IMR-90 (cell line): ENCODE measurements around the gene SLC25A34. TPM values are rescaled to one million over a fixed set of nuclear protein-coding genes. Genes with fewer than 3 reads are reported as not detected.

Experiments used
- ATAC-seq: fragments of 200-7000 bp; cut with Tn5 transposase; 2 replicates; pipeline ENCODE4 v1.9.1; 2020; ENCODE audit warnings: low read depth, mild to moderate bottlenecking, moderate library complexity
- BruUV-seq: library from RNA; stranded (reverse); fragments of 400-500 nt; replicated peaks from 2 replicates; lab custom pipeline; 2021; lab: Mats Ljungman, UMichigan
- CTCF ChIA-PET: fragments of 300-600 bp; formaldehyde crosslinking; extraction: SDS; loops from one replicate; lab custom pipeline; 2021; ENCODE audit warnings: antibody characterized with exemption; lab: Yijun Ruan, JAX
- POLR2A ChIA-PET: fragments of 300-600 bp; sonication (Branson Sonifier 250); formaldehyde crosslinking; loops from one replicate; lab custom pipeline; 2022; ENCODE audit warnings: antibody characterized with exemption; ENCODE audit not compliant: unreplicated experiment; lab: Charles Lee
- DNase-seq: peaks from one replicate; pipeline ENCODE4 v3.0.0; 2013
- H2AFZ ChIP-seq: replicated peaks from 2 replicates; pipeline ENCODE3; 2013; ENCODE audit warnings: low read length, mild to moderate bottlenecking; ENCODE audit not compliant: poor library complexity
- H2AK5ac ChIP-seq: 2 replicates; pipeline ENCODE4 v1.6.1; 2013; ENCODE audit warnings: low read depth, low read length, inconsistent platforms
- H2AK9ac ChIP-seq: replicated peaks from 2 replicates; pipeline ENCODE3; 2013; ENCODE audit warnings: mild to moderate bottlenecking, low read depth, low read length, moderate library complexity; ENCODE audit not compliant: poor library complexity
- H2BK120ac ChIP-seq: 2 replicates; pipeline ENCODE4 v1.6.1; 2013; ENCODE audit warnings: low read depth, low read length, inconsistent platforms
- H2BK15ac ChIP-seq: 3 replicates; pipeline ENCODE4 v1.6.1; 2013; ENCODE audit warnings: low read depth, low read length, inconsistent platforms
- H2BK20ac ChIP-seq: 2 replicates; pipeline ENCODE4 v1.6.1; 2013; ENCODE audit warnings: low read depth, mild to moderate bottlenecking, inconsistent platforms, low read length, moderate library complexity
- H2BK5ac ChIP-seq: 2 replicates; pipeline ENCODE4 v1.6.1; 2013; ENCODE audit warnings: mild to moderate bottlenecking, low read depth, low read length, inconsistent platforms; ENCODE audit not compliant: poor library complexity, severe bottlenecking
- H3K14ac ChIP-seq: replicated peaks from 2 replicates; pipeline ENCODE4 v1.6.1; 2013; ENCODE audit warnings: low read depth, low read length, inconsistent platforms
- H3K18ac ChIP-seq: 2 replicates; pipeline ENCODE4 v1.6.1; 2013; ENCODE audit warnings: low read depth, low read length, control low read depth
- H3K23ac ChIP-seq: 2 replicates; pipeline ENCODE4 v1.6.1; 2013; ENCODE audit warnings: low read depth, low read length, inconsistent platforms
- H3K27ac ChIP-seq: 2 replicates; pipeline ENCODE4 v1.5.1; 2013; ENCODE audit warnings: mild to moderate bottlenecking, control low read depth, low read length; ENCODE audit not compliant: insufficient read depth
- H3K27me3 ChIP-seq: 2 replicates; pipeline ENCODE4 v1.6.1; 2013; ENCODE audit warnings: low read length; ENCODE audit not compliant: control insufficient read depth, insufficient read depth
- H3K36me3 ChIP-seq: 2 replicates; pipeline ENCODE4 v1.6.1; 2013; ENCODE audit warnings: low read length, mixed read lengths; ENCODE audit not compliant: control insufficient read depth, insufficient read depth
- H3K4ac ChIP-seq: 2 replicates; pipeline ENCODE4 v1.6.1; 2013; ENCODE audit warnings: low read depth, low read length, inconsistent platforms
- H3K4me1 ChIP-seq: 2 replicates; pipeline ENCODE4 v1.6.1; 2013; ENCODE audit warnings: low read length, mixed read lengths; ENCODE audit not compliant: control insufficient read depth, insufficient read depth
- H3K4me2 ChIP-seq: 2 replicates; pipeline ENCODE4 v1.6.1; 2013; ENCODE audit warnings: low read depth, mild to moderate bottlenecking, control low read depth, low read length, moderate library complexity
- H3K4me3 ChIP-seq: 2 replicates; pipeline ENCODE4 v1.5.1; 2013; ENCODE audit warnings: low read depth, mild to moderate bottlenecking, control low read depth, low read length, moderate library complexity; ENCODE audit not compliant: insufficient read depth
- H3K56ac ChIP-seq: 2 replicates; pipeline ENCODE4 v1.6.1; 2013; ENCODE audit warnings: low read length, inconsistent platforms; ENCODE audit not compliant: insufficient read depth; ENCODE audit errors: extremely low read depth
- H3K79me1 ChIP-seq, 2 experiments: 2 replicates each; pipeline ENCODE4 v1.6.1; 2013; ENCODE audit warnings: low read length in 2 of 2, inconsistent platforms in 1 of 2, low read depth in 1 of 2
- H3K9ac ChIP-seq: 2 replicates; pipeline ENCODE4 v1.6.1; 2013; ENCODE audit warnings: low read depth, low read length, control low read depth
- H3K9me1 ChIP-seq: 2 replicates; pipeline ENCODE4 v1.6.1; 2013; ENCODE audit warnings: low read length, inconsistent platforms; ENCODE audit not compliant: insufficient read depth
- H3K9me3 ChIP-seq: 2 replicates; pipeline ENCODE4 v1.6.1; 2013; ENCODE audit warnings: low read length; ENCODE audit not compliant: control insufficient read depth, insufficient read depth
- H4K20me1 ChIP-seq: 2 replicates; pipeline ENCODE4 v1.6.1; 2013; ENCODE audit warnings: low read length, inconsistent platforms; ENCODE audit not compliant: insufficient read depth
- H4K5ac ChIP-seq: 2 replicates; pipeline ENCODE4 v1.6.1; 2013; ENCODE audit warnings: mild to moderate bottlenecking, low read depth, low read length, control low read depth
- H4K8ac ChIP-seq, 2 experiments: 2 replicates each; pipeline ENCODE4 v1.6.1; 2013; ENCODE audit warnings: low read depth in 2 of 2, low read length in 2 of 2, control low read depth in 1 of 2, inconsistent platforms in 1 of 2
- H4K91ac ChIP-seq: 2 replicates; pipeline ENCODE4 v1.6.1; 2013; ENCODE audit warnings: low read depth, low read length, inconsistent platforms; ENCODE audit not compliant: insufficient read depth
- BHLHE40 ChIP-seq: fragments of 150-350 bp; IDR thresholded peaks from 2 replicates; pipeline ENCODE4 v1.6.1; 2016; ENCODE audit warnings: mild to moderate bottlenecking, low read depth, low read length
- CTCF ChIP-seq: conservative IDR thresholded peaks from 2 replicates; pipeline ENCODE4 v1.5.1; 2012; ENCODE audit warnings: mild to moderate bottlenecking, low read depth, low read length, improper control_type of control experiment
- MXI1 ChIP-seq: IDR thresholded peaks from 2 replicates; pipeline ENCODE4 v1.6.1; 2012; ENCODE audit warnings: low read depth, mild to moderate bottlenecking, low read length, moderate library complexity, borderline replicate concordance
- POLR2A ChIP-seq: IDR thresholded peaks from 2 replicates; pipeline ENCODE4 v1.6.1; 2012; ENCODE audit warnings: mild to moderate bottlenecking, low read depth, low read length
- RAD21 ChIP-seq: IDR thresholded peaks from 2 replicates; pipeline ENCODE4 v1.6.1; 2012; ENCODE audit warnings: low read length, improper control_type of control experiment
- RCOR1 ChIP-seq: IDR thresholded peaks from 2 replicates; pipeline ENCODE4 v1.6.1; 2012; ENCODE audit warnings: mild to moderate bottlenecking, low read length, improper control_type of control experiment; ENCODE audit not compliant: insufficient replicate concordance
- SMC3 ChIP-seq: fragments of 150-350 bp; IDR thresholded peaks from 2 replicates; pipeline ENCODE4 v1.6.1; 2016; ENCODE audit warnings: low read depth, mild to moderate bottlenecking, antibody characterized with exemption, low read length, moderate library complexity
- WGBS, 2 experiments: methylation state at CpG; one replicate each; pipeline versions ENCODE4 v1.1.5 to v1.1.7; 2013; ENCODE audit warnings: missing lambda C conversion rate in 2 of 2; ENCODE audit not compliant: insufficient read length in 1 of 2; ENCODE audit errors: extremely low coverage in 2 of 2; 5-methylcytosine and 5-hydroxymethylcytosine counted together
- dilution Hi-C: fragments of 300-500 bp; cut with HindIII; formaldehyde crosslinking; loops from one replicate; pipeline ENCODE4 v1.14.3; 2018; ENCODE audit warnings: low sequenced_read_pairs; ENCODE audit not compliant: unreplicated experiment
- in situ Hi-C: fragments of 300-500 bp; cut with MboI; formaldehyde crosslinking; loops from 3 replicates; pipeline ENCODE4 v1.14.3; 2019; ENCODE audit warnings: low sequenced_read_pairs, inconsistent platforms, mixed read lengths
- intact Hi-C: fragments of 100-400 bp; cut with micrococcal nuclease; formaldehyde crosslinking; loops from 2 replicates; pipeline ENCODE4 v1.10.0; 2022
- polyA plus RNA-seq, 3 experiments: library from polyadenylated mRNA; depleted of rRNA; stranded (reverse); fragments of >200 nt; gene quantifications; 2 replicates each; pipeline ENCODE4 v1.2.3, GENCODE V29; 2012; ENCODE audit warnings: low replicate concordance in 1 of 3
- total RNA-seq: library from RNA; depleted of rRNA; stranded (reverse); fragments of >200 nt; gene quantifications from 2 replicates; pipeline ENCODE4 v1.2.3, GENCODE V29; 2012
- TF ChIP-seq, protein P1 (sequence below): fragments of 150-350 bp; IDR thresholded peaks from 2 replicates; pipeline ENCODE4 v1.6.1; 2016; ENCODE audit warnings: low read depth, mild to moderate bottlenecking, low read length, moderate library complexity, borderline replicate concordance

The SLC25A34 gene
- total and polyA plus RNA-seq, 2 of the 4 experiments (the other 2 are of a cell fraction): under 0.01 to 0.72 TPM

DNA sequence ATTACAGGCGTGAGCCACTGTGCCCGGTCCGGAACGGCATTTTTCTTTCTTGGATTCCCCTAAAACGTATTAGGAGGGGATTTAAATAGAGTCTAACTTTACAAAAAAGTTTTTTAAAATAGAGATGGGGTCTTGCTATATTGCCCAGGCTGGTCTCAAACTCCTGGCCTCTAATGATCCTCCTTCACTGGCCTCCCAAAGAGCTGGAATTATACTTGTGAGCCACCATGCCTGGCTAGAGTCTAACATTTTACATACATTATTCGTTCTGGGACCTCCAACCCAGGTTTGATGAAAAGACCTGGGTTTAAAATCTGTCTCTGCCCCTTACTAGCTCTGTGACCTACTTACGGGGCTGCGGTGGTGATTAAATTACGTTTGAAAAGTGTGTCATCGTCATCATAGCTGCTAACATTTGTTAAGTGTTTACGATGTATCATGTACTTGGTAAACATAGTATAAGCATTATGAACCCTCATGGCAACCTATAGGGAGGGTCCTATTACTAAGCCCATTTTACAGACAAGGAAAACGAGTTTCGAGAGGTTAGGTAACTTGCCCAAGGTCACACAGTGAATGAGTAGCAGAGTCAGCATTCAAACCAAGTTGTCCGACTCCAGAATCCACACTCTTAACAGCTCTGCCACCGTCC, 27.4 kb upstream of the SLC25A34 start:
- Histone ChIP-seq H3K9me3 (no peaks in the 10 kb centered on the region), H4K91ac (no peak overlapping the region), H4K20me1 (peaks cover 35% of the 10 kb centered on the region), H2BK120ac (no peak overlapping the region), H2BK20ac (no peak overlapping the region), H3K9ac (no peak overlapping the region), H4K8ac (no peak overlapping the region), H3K79me1 (peaks cover 52 to 73% of the 10 kb centered on the region in 2 experiments), H2AK5ac (no peak overlapping the region), H3K56ac (no peak overlapping the region), H2BK15ac (no peak overlapping the region), H3K18ac (no peak overlapping the region), H4K5ac (no peak overlapping the region), H2AK9ac (no peak overlapping the region), H3K4me1 (peaks cover 10% of the 10 kb centered on the region; the same call in 1 of the 2 replicates), H3K27ac (no peak overlapping the region), H3K4ac (no peak overlapping the region), H3K9me1 (peaks cover 9% of the 10 kb centered on the region), H3K4me2 (no peak overlapping the region), H3K4me3 (no peak overlapping the region), H3K23ac (no peak overlapping the region), H3K14ac (no peak overlapping the region), H2AFZ (no peak overlapping the region), H3K36me3 (peaks cover 4% of the 10 kb centered on the region; the same call in 1 of the 2 replicates), H3K27me3 (no peaks in the 10 kb centered on the region), H2BK5ac (no peak overlapping the region)
- TF ChIP-seq POLR2A (no peak), RCOR1 (no peak), BHLHE40 (no peak), CTCF (no peak), RAD21 (no peak), MXI1 (no peak), SMC3 (no peak)
- TF ChIP-seq, protein P1, sequence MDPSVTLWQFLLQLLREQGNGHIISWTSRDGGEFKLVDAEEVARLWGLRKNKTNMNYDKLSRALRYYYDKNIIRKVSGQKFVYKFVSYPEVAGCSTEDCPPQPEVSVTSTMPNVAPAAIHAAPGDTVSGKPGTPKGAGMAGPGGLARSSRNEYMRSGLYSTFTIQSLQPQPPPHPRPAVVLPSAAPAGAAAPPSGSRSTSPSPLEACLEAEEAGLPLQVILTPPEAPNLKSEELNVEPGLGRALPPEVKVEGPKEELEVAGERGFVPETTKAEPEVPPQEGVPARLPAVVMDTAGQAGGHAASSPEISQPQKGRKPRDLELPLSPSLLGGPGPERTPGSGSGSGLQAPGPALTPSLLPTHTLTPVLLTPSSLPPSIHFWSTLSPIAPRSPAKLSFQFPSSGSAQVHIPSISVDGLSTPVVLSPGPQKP: no peak
- no TSS peak for BruUV-seq
- WGBS, 2 experiments: 100% methylated on average over 1 of the region's 15 CpGs; no CpG with 5 or more reads in 1 of the 2 experiments
- POLR2A ChIA-PET: no interaction called here
- in situ Hi-C loops (no loop called here), dilution Hi-C loops (no loop called here), intact Hi-C loops (no loop called here)
- no peak for ATAC-seq
- DNase-seq: no peak
- CTCF ChIA-PET: interaction anchor here (0.6 to 1.2 kb wide), 2 partner anchors 23 to 354 kb away, joined by 4 to 5 read pairs; no protein-coding TSS in a partner anchor
